ENCODE data around the gene STK4. TPM values are rescaled to one million over a fixed set of nuclear protein-coding genes. Genes with fewer than 3 reads are reported as not detected.

Gene STK4
- polyA plus RNA-seq, 6 donors from 2014 or later, result 116 to 199 (median 173) TPM

DNA sequence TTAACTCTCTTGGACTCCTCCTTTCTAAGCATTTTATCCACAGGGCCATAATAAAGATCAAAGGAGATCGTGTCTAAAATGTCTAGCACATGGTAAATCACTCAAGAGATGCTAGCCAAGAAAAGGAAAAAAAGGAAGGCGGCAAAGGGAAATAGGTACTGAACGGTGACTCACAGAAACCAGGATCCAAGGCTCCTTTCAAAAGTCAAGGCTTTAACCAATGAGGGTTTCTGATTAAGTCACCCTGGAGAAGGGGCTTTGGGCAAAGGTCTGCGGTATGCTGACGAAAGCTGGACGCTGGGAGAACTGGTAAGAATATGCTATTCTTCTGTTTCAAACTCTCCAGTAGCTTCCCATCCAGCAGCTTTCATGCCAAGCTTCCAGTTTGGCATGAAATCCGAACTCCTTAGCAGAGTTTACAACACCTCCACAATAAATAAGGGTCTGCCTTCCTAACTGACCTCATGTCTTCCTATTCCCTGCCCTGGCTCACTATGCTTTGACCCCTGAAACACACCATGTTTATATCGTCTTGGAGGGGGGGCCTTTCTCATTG, 7.2 kb upstream of the STK4 start:
- ATAC-seq (ENCODE audit: low read depth in 2 of 2), result no peak
- H3K9me3 Mint-ChIP-seq, result no peaks in the 10 kb centered on the region
- H3K4me3 Mint-ChIP-seq, result peak overlapping the region; percentile 95 to 99 (median 98)
- H3K27ac Mint-ChIP-seq, result peak overlapping the region; percentile 20 to 99 (median 91)
- no peaks in the 10 kb centered on the region for H3K27me3 Mint-ChIP-seq
- no peak for DNase-seq
- peaks cover 5 to 8% of the 10 kb centered on the region in 2 donors for H3K36me3 Mint-ChIP-seq
- peaks cover 70 to 74% (median 73%) of the 10 kb centered on the region in 3 donors for H3K4me1 Mint-ChIP-seq

DNA sequence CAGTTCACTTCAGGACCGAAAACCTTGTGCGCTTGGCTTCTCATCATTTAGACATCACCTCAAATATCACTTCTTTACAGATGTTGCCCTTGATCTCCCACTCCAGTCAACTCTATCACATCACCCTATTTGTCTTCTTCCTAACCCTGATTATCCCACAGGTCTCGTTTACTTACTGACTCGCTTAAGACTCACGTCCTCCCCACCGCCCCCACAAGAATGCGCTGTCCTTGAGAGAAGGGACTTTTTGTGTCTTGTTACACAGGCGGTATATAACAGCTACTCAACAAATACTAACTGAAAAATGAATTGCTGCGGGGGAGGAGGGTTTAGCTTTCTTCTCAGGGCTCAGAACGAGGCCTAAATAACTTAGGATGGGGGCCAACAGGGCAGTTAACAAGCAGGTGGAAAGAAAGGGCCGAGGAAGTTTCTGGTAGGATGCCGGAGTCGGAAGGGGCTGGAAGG, 6.6 kb upstream of the STK4 start:
- ATAC-seq (ENCODE audit: low read depth in 2 of 2), result peak; percentile 62 to 70
- H3K27me3 Mint-ChIP-seq, result no peaks in the 10 kb centered on the region
- H3K36me3 Mint-ChIP-seq, result peaks cover 0 to 7% of the 10 kb centered on the region in 2 donors
- peak overlapping the region; percentile 80 to 99 (median 96) for H3K27ac Mint-ChIP-seq
- no peaks in the 10 kb centered on the region for H3K9me3 Mint-ChIP-seq
- peak overlapping the region; percentile 95 to 99 (median 98) for H3K4me3 Mint-ChIP-seq
- DNase-seq, result no peak
- H3K4me1 Mint-ChIP-seq, result peaks cover 66 to 71% (median 71%) of the 10 kb centered on the region in 3 donors

- no peaks in the 10 kb centered on the region for H3K27me3 Mint-ChIP-seq
- ATAC-seq (ENCODE audit: low read depth in 2 of 2), result peak; percentile 91
- peak; percentile 91 for DNase-seq
- peaks cover 0 to under 1% of the 10 kb centered on the region in 2 donors for H3K36me3 Mint-ChIP-seq
- H3K27ac Mint-ChIP-seq, result peak within 1 kb of the TSS; percentile 88 to 99 (median 98)
- peak within 1 kb of the TSS; percentile 95 to 99 (median 98) for H3K4me3 Mint-ChIP-seq
- H3K9me3 Mint-ChIP-seq, result no peaks in the 10 kb centered on the region
- peaks cover 62 to 67% (median 65%) of the 10 kb centered on the region in 3 donors for H3K4me1 Mint-ChIP-seq
These were observed 6.0 kb upstream of the STK4 start, which contains the start of gene TOMM34 for GRCh38 chr20:44960103-44960852. Gene TOMM34, minus strand, starts transcription at chr20:44960397. Its CDS starts 64 bp downstream, at chr20:44960333.

GRCh38 chr20:44961011-44961869, 5.1 kb upstream of the STK4 start:
- H3K4me1 Mint-ChIP-seq, result peaks cover 60 to 67% (median 63%) of the 10 kb centered on the region in 3 donors

DNA sequence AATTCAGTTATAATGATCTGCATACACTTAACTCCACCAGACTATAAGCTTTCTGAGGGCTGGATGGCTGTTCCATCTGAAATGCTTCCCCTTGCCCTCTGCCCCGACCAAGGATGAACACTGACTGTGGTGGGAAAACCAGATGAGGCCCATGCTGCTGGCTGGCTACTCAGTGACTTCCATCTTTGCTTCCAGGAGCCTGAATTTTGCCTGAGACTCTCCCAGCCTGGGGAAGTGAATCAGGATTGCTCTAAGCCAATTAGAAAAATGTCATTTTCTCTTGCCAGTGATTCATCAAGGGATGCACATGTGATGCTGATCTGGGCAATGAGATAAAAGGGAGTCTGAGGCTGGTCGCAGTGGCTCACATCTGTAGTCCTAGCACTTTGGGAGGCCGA, 4.4 kb upstream of the STK4 start:
- peak overlapping the region in 3 of 8 donors; percentile 44 to 99 (median 96) for H3K4me3 Mint-ChIP-seq
- DNase-seq (no peak), ATAC-seq (ENCODE audit: low read depth in 2 of 2) (no peak)
- H3K36me3 Mint-ChIP-seq, result peaks cover 0 to 8% of the 10 kb centered on the region in 2 donors
- peak overlapping the region in 2 of 6 donors; percentile 20 to 88 for H3K27ac Mint-ChIP-seq
- H3K9me3 Mint-ChIP-seq, result no peaks in the 10 kb centered on the region
- peaks cover 61 to 63% (median 62%) of the 10 kb centered on the region in 3 donors for H3K4me1 Mint-ChIP-seq
- no peaks in the 10 kb centered on the region for H3K27me3 Mint-ChIP-seq

More at GRCh38 chr20:44961011-44961869, 5.1 kb upstream of the STK4 start:
- Mint-ChIP-seq H3K27ac (peak overlapping the region in 3 of 6 donors; percentile 51 to 92 (median 88)), H3K4me3 (peak overlapping the region in 6 of 8 donors; percentile 40 to 99 (median 98)), H3K36me3 (peaks cover 0 to 2% of the 10 kb centered on the region in 2 donors), H3K27me3 (no peaks in the 10 kb centered on the region), H3K9me3 (no peaks in the 10 kb centered on the region)
- no peak for DNase-seq
- ATAC-seq (ENCODE audit: low read depth in 2 of 2), result no peak

DNA sequence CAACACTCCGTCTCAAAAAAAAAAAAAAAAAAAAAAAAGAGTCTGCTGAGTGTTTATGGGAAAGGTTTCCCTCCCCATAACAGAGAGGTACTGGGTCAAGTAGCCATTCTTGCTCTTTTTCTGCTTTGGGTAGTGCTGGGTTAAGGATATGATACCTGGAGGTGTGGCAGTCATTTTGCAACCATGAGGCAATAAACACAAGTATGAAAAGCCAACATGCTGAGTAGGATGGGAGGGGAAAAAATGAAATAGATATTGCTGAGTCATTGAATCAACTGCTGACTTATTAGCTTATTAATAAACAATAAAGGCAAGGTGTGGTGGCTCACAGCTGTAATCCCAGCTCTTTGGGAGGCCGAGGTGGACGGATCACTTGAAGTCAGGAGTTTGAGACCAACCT, 3.8 kb upstream of the STK4 start:
- Mint-ChIP-seq H3K27ac (peak overlapping the region in 1 of 6 donors; percentile 85), H3K4me3 (peak overlapping the region in 3 of 8 donors; percentile 30 to 99 (median 36)), H3K4me1 (peaks cover 60 to 65% (median 61%) of the 10 kb centered on the region in 3 donors), H3K27me3 (no peaks in the 10 kb centered on the region), H3K36me3 (peaks cover under 1 to 11% of the 10 kb centered on the region in 2 donors), H3K9me3 (no peaks in the 10 kb centered on the region)
- ATAC-seq (ENCODE audit: low read depth in 2 of 2), result no peak
- DNase-seq, result no peak

DNA sequence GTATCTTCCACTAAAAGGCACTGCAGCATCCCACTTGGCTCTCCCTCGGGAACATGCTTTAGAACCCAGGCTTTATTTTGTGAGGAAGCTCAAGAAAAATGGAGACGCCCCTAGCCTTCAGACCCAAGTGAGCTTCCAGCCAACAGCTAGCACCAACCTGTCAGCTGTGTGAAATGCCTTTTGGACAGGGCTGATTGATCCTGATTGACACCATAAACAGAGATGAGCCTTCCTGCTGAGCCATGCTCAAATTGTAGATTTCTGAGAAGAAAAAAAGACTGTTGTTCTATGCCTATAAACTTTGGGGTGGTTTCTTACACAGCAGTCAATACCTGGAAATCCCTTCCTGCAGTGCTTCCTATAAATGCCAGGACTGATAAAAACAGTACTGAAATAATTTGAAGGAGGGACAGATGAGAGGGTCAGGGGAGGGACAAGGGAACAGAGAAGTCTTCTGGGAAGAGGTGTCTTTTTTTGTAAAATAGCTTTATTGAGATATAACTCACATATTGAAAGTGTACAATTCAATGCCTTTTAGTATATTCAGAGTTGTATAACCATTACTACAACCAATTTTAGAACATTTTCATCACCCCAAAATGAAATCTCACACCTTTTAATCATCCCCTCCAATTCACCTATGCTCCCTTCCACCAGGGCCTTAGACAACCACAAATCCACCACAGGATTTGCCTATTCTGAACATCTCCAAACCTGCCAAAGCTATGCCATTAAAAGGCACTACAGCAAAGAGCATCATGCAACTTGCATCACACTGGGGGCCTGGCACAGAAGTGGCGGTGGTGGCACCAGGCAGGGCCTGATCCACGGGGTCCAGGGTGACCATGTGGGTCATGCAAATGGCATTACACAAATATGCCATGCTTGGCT, 2.7 kb upstream of the STK4 start:
- no peak for ATAC-seq (ENCODE audit: low read depth in 2 of 2)
- H3K36me3 Mint-ChIP-seq, result peaks cover 5 to 14% of the 10 kb centered on the region in 2 donors
- peaks cover 60 to 63% (median 61%) of the 10 kb centered on the region in 3 donors for H3K4me1 Mint-ChIP-seq

DNA sequence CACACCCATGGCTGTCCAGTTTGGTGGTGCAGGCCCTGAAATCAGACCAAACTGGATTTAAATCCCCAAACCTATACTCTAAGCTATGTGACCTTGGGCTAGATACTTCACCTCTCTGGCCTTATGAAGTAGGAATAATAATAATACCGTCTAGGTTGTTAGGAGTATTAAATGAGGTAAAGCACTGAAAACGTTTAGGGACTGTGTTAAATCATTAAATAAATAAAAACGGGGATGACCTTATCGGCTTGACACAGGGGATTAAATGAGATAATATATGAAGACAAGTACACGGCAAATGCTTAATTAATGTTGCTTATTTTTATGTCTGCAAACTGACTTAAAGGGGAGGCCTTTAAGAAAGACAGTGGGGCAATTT, 672 bp upstream of the STK4 start:
- peak overlapping the region; percentile 96 to 99 (median 98) for H3K27ac Mint-ChIP-seq
- no peaks in the 10 kb centered on the region for H3K9me3 Mint-ChIP-seq
- peak overlapping the region; percentile 92 to 100 (median 98) for H3K4me3 Mint-ChIP-seq
- peaks cover 5 to 14% of the 10 kb centered on the region in 2 donors for H3K36me3 Mint-ChIP-seq
- DNase-seq (no peak), ATAC-seq (ENCODE audit: low read depth in 2 of 2) (no peak)
- peaks cover 61 to 66% (median 63%) of the 10 kb centered on the region in 3 donors for H3K4me1 Mint-ChIP-seq
- no peaks in the 10 kb centered on the region for H3K27me3 Mint-ChIP-seq

More for the DNA sequence above, 2.7 kb upstream of the STK4 start:
- Mint-ChIP-seq H3K27me3 (no peaks in the 10 kb centered on the region), H3K4me3 (peak overlapping the region in 2 of 8 donors; percentile 59 to 99), H3K27ac (peak overlapping the region in 3 of 6 donors; percentile 18 to 53 (median 49)), H3K9me3 (no peaks in the 10 kb centered on the region)
- DNase-seq, result no peak

DNA sequence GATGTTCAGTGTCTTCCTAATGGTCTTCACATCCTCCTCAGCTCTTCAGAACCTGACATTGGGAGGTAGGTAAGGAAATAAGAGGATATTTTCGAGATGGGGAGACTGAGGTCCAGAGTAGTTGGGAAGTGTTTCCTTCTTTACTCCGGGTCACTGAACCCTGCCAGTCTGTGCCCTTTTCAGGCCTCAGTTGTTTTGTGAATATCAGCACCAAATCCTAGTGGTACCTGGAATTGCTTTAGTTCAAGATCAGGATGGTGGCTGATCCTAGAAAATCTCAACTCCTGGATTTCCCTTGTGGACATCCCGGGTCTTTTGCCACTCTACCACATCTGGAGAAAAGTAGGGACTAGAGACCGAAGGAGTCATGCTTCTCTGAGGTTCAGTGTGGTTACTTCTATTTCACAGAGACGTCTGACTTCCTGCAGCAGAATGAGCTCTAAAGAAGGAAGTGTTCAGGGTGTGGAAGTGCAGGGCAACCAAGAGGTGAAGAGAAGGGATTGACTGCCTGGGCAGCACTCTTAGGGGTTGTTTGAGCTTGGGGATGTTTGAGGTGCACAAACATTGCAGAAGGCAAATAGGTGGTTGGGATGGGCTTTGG, 995 bp downstream of the STK4 start:
- Mint-ChIP-seq H3K27me3 (no peaks in the 10 kb centered on the region), H3K36me3 (peaks cover 5 to 14% of the 10 kb centered on the region in 2 donors), H3K9me3 (no peaks in the 10 kb centered on the region), H3K27ac (peak overlapping the region; percentile 96 to 99 (median 98)), H3K4me1 (peaks cover 64 to 73% (median 65%) of the 10 kb centered on the region in 3 donors), H3K4me3 (peak overlapping the region; percentile 92 to 100 (median 98))
- ATAC-seq (ENCODE audit: low read depth in 2 of 2), result peak; percentile 45 to 49
- DNase-seq, result peak; percentile 62

DNA sequence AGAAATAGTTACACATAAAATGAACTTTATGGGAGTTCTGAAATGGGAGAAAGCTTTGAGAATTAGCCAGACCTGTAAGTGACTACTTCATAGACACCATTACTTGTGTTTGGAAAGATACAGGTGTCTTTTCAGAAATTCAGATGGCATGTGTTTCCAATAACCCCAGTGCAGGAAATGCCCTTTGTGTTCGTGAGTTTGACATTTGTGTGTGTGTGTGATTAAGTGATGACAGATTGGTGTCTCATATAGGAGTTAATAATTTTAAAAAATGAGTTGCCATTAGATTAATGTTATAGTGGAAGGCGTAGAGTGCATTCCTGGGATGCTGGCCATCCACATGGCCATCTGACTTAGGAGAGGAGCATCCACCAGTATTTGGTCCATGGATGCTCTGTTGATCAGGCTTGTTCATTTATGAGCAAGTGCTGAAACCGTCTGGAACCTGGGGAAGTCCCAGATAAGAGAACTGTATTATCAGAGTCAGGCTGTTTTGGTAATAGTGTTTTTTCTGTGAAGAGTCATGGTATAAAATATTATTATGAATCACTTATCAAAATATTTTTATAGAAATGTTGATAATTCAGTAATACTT, 3.1 kb downstream of the STK4 start:
- no peaks in the 10 kb centered on the region for H3K9me3 Mint-ChIP-seq
- ATAC-seq (ENCODE audit: low read depth in 2 of 2) (no peak), DNase-seq (no peak)
- no peaks in the 10 kb centered on the region for H3K27me3 Mint-ChIP-seq
- peak overlapping the region; percentile 53 to 99 (median 94) for H3K27ac Mint-ChIP-seq
- peak overlapping the region; percentile 92 to 100 (median 98) for H3K4me3 Mint-ChIP-seq
- peaks cover 56 to 66% (median 66%) of the 10 kb centered on the region in 3 donors for H3K4me1 Mint-ChIP-seq
- peaks cover 12 to 28% of the 10 kb centered on the region in 2 donors for H3K36me3 Mint-ChIP-seq

DNA sequence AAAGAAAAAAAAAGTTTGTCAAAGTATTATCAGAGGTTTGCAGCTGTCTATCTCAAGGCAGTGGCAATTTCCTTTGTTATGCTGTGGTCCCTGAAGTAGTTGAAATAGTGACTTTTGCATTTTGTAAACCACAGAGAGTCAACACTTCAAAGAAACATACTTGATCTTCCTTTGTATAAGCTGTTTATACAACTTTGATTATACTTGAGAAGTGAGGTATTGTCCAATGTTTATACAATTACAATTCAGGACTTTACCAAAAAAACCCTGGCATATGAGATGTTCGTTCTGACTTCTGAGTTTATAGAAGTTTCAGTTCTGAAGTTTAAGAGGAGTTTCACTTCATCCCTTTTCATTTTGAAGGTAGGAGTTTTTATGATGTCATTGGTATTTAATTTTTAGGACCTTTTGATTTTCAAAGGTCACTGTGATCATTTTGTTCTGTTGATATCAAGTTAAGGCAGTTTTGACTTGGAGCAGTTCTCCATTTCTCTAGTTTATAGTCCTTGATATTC, 4.0 kb downstream of the STK4 start:
- Mint-ChIP-seq H3K4me3 (peak overlapping the region; percentile 65 to 100 (median 80)), H3K9me3 (no peaks in the 10 kb centered on the region), H3K27ac (peak overlapping the region; percentile 92 to 99 (median 96)), H3K4me1 (peaks cover 62 to 66% (median 64%) of the 10 kb centered on the region in 3 donors), H3K36me3 (peaks cover 19 to 35% of the 10 kb centered on the region in 2 donors), H3K27me3 (no peaks in the 10 kb centered on the region)
- no peak for ATAC-seq (ENCODE audit: low read depth in 2 of 2)
- DNase-seq, result no peak

All from naive B cell (primary cell).